ENCODE data around the gene PDPN.

PDPN gene

GRCh38 chr1:13643017-13643416 is 59.4 kb downstream of the PDPN start:
- Histone ChIP-seq H3K9me3 (ENCODE audit: insufficient read depth, low read depth, low read length) (no peaks in the 10 kb centered on the region), H3K4me3 (ENCODE audit: low read length) (no peak overlapping the region), H3K9ac (ENCODE audit: low read depth, low read length) (no peak overlapping the region), H3K4me1 (ENCODE audit: insufficient read depth, low read length) (no peaks in the 10 kb centered on the region), H3K36me3 (ENCODE audit: insufficient read depth, low read length) (no peaks in the 10 kb centered on the region), H3K27me3 (ENCODE audit: insufficient read depth, low read length) (no peaks in the 10 kb centered on the region), H3K27ac (ENCODE audit: low read depth, low read length) (no peak overlapping the region)
- 92% methylated on average over 8 of the region's 8 CpGs for WGBS

GRCh38 chr1:13646521-13646920 is 62.9 kb downstream of the PDPN start:
- 93% methylated on average over 7 of the region's 7 CpGs for WGBS
- Histone ChIP-seq H3K9me3 (ENCODE audit: insufficient read depth, low read depth, low read length) (no peaks in the 10 kb centered on the region; the same call in 1 of the 2 replicates), H3K4me1 (ENCODE audit: insufficient read depth, low read length) (no peaks in the 10 kb centered on the region), H3K27me3 (ENCODE audit: insufficient read depth, low read length) (no peaks in the 10 kb centered on the region), H3K4me3 (ENCODE audit: low read length) (no peak overlapping the region), H3K9ac (ENCODE audit: low read depth, low read length) (no peak overlapping the region), H3K36me3 (ENCODE audit: insufficient read depth, low read length) (no peaks in the 10 kb centered on the region), H3K27ac (ENCODE audit: low read depth, low read length) (no peak overlapping the region)

GRCh38 chr1:13651279-13651678 is 67.6 kb downstream of the PDPN start:
- Histone ChIP-seq H3K4me3 (ENCODE audit: low read length) (no peak overlapping the region), H3K27me3 (ENCODE audit: insufficient read depth, low read length) (no peaks in the 10 kb centered on the region), H3K9ac (ENCODE audit: low read depth, low read length) (no peak overlapping the region), H3K36me3 (ENCODE audit: insufficient read depth, low read length) (no peaks in the 10 kb centered on the region), H3K4me1 (ENCODE audit: insufficient read depth, low read length) (no peaks in the 10 kb centered on the region), H3K27ac (ENCODE audit: low read depth, low read length) (no peak overlapping the region), H3K9me3 (ENCODE audit: insufficient read depth, low read depth, low read length) (no peaks in the 10 kb centered on the region; the same call in 1 of the 2 replicates)
- WGBS: 100% methylated on average over 1 of the region's 3 CpGs

GRCh38 chr1:13652238-13652637 is 68.6 kb downstream of the PDPN start:
- Histone ChIP-seq H3K9ac (ENCODE audit: low read depth, low read length) (no peak overlapping the region), H3K27ac (ENCODE audit: low read depth, low read length) (no peak overlapping the region), H3K27me3 (ENCODE audit: insufficient read depth, low read length) (no peaks in the 10 kb centered on the region), H3K4me1 (ENCODE audit: insufficient read depth, low read length) (no peaks in the 10 kb centered on the region), H3K36me3 (ENCODE audit: insufficient read depth, low read length) (no peaks in the 10 kb centered on the region), H3K9me3 (ENCODE audit: insufficient read depth, low read depth, low read length) (peaks cover 6% of the 10 kb centered on the region), H3K4me3 (ENCODE audit: low read length) (no peak overlapping the region)
- WGBS: 100% methylated on average over 1 of the region's 1 CpG

- Histone ChIP-seq H3K27me3 (ENCODE audit: insufficient read depth, low read length) (no peaks in the 10 kb centered on the region), H3K36me3 (ENCODE audit: insufficient read depth, low read length) (no peaks in the 10 kb centered on the region), H3K4me1 (ENCODE audit: insufficient read depth, low read length) (no peaks in the 10 kb centered on the region), H3K9ac (ENCODE audit: low read depth, low read length) (no peak overlapping the region), H3K4me3 (ENCODE audit: low read length) (no peak overlapping the region), H3K27ac (ENCODE audit: low read depth, low read length) (no peak overlapping the region), H3K9me3 (ENCODE audit: insufficient read depth, low read depth, low read length) (peaks cover 14% of the 10 kb centered on the region)
- 94% methylated on average over 5 of the region's 5 CpGs for WGBS
These were observed 77.9 kb downstream of the PDPN start for GRCh38 chr1:13661539-13661938.

GRCh38 chr1:13662493-13662892 is 78.9 kb downstream of the PDPN start:
- WGBS: 89% methylated on average over 4 of the region's 4 CpGs

GRCh38 chr1:13663969-13664368 is 80.3 kb downstream of the PDPN start:
- Histone ChIP-seq H3K27ac (ENCODE audit: low read depth, low read length) (no peak overlapping the region), H3K36me3 (ENCODE audit: insufficient read depth, low read length) (no peaks in the 10 kb centered on the region), H3K4me1 (ENCODE audit: insufficient read depth, low read length) (no peaks in the 10 kb centered on the region), H3K9ac (ENCODE audit: low read depth, low read length) (no peak overlapping the region), H3K9me3 (ENCODE audit: insufficient read depth, low read depth, low read length) (peaks cover 9% of the 10 kb centered on the region; the same call in 1 of the 2 replicates), H3K4me3 (ENCODE audit: low read length) (no peak overlapping the region), H3K27me3 (ENCODE audit: insufficient read depth, low read length) (no peaks in the 10 kb centered on the region)
- 91% methylated on average over 4 of the region's 4 CpGs for WGBS

More at GRCh38 chr1:13662493-13662892, 78.9 kb downstream of the PDPN start:
- H3K27me3 ChIP-seq (ENCODE audit: insufficient read depth, low read length): no peaks in the 10 kb centered on the region
- peaks cover 9% of the 10 kb centered on the region; the same call in 1 of the 2 replicates for H3K9me3 ChIP-seq (ENCODE audit: insufficient read depth, low read depth, low read length)
- no peaks in the 10 kb centered on the region for H3K4me1 ChIP-seq (ENCODE audit: insufficient read depth, low read length)
- no peak overlapping the region for H3K9ac ChIP-seq (ENCODE audit: low read depth, low read length)
- no peak overlapping the region for H3K4me3 ChIP-seq (ENCODE audit: low read length)
- no peaks in the 10 kb centered on the region for H3K36me3 ChIP-seq (ENCODE audit: insufficient read depth, low read length)
- no peak overlapping the region for H3K27ac ChIP-seq (ENCODE audit: low read depth, low read length)

- H3K36me3 ChIP-seq (ENCODE audit: insufficient read depth, low read length): no peaks in the 10 kb centered on the region
- H3K9me3 ChIP-seq (ENCODE audit: insufficient read depth, low read depth, low read length): peaks cover 7% of the 10 kb centered on the region; the same call in 1 of the 2 replicates
- WGBS: 92% methylated on average over 1 of the region's 1 CpG
- H3K27ac ChIP-seq (ENCODE audit: low read depth, low read length): no peak overlapping the region
- no peaks in the 10 kb centered on the region for H3K27me3 ChIP-seq (ENCODE audit: insufficient read depth, low read length)
- H3K4me1 ChIP-seq (ENCODE audit: insufficient read depth, low read length): no peaks in the 10 kb centered on the region
- no peak overlapping the region for H3K9ac ChIP-seq (ENCODE audit: low read depth, low read length)
- H3K4me3 ChIP-seq (ENCODE audit: low read length): no peak overlapping the region
These were observed 80.8 kb downstream of the PDPN start for GRCh38 chr1:13664451-13664850.

- Histone ChIP-seq H3K4me3 (ENCODE audit: low read length) (no peak overlapping the region), H3K36me3 (ENCODE audit: insufficient read depth, low read length) (no peaks in the 10 kb centered on the region), H3K27ac (ENCODE audit: low read depth, low read length) (no peak overlapping the region), H3K9ac (ENCODE audit: low read depth, low read length) (no peak overlapping the region), H3K27me3 (ENCODE audit: insufficient read depth, low read length) (no peaks in the 10 kb centered on the region), H3K4me1 (ENCODE audit: insufficient read depth, low read length) (no peaks in the 10 kb centered on the region), H3K9me3 (ENCODE audit: insufficient read depth, low read depth, low read length) (no peaks in the 10 kb centered on the region)
- 94% methylated on average over 5 of the region's 5 CpGs for WGBS
These were observed 82.7 kb downstream of the PDPN start for GRCh38 chr1:13666317-13666716.
